MM.1S (cell line): ENCODE measurements around the gene CHURC1.

Source experiments
- EZH2 ChIP-seq: fragments of 300-600 bp; sonication (generic); optimal IDR thresholded peaks from 2 replicates; pipeline ENCODE3; 2017; ENCODE audit warnings: low read depth, mild to moderate bottlenecking, antibody characterized with exemption, low read length, mixed read lengths
- EZH2phosphoT487 ChIP-seq: fragments of 300-600 bp; sonication (generic); IDR thresholded peaks from 2 replicates; pipeline ENCODE4 v1.6.1; 2018; ENCODE audit warnings: antibody characterized with exemption, low read length
- TF ChIP-seq, protein P1 (sequence below): fragments of 300-600 bp; sonication (generic); IDR thresholded peaks from 2 replicates; pipeline ENCODE4 v1.5.1; 2016; ENCODE audit warnings: antibody characterized with exemption, low read length, mixed read lengths

DNA sequence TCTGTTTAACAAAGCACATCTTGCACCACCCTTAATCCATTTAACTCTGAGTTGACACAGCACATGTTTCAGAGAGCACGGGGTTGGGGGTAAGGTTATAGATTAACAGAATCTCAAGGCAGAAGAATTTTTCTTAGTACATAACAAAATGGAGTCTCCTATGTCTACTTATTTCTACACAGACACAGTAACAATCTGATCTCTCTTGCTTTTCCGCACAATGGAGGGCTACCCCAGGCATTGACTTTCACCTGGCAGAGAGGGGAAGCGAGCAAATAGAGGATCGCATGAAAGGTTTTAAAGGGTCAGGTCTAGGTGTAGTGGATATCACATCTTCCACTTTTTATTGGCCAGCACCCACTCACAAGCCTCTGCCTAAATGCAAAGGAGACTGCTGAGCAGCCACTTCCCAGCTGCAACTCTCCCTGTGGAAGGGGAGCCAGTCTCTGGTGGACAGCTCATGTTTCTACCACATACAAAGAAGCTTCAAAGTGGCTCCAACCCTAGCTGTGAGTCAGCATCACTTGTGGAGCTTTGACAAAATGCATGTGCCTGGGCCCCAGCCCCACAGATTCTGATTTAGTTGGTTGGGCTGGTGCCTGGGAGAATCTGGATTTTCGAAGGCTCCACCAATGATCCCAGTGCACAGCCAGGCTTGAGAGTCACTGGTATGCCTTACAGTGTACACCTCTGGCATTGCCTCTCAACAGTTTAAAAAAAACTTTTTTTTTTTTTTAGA, 65.2 kb downstream of the CHURC1 start:
- TF ChIP-seq, protein P1, sequence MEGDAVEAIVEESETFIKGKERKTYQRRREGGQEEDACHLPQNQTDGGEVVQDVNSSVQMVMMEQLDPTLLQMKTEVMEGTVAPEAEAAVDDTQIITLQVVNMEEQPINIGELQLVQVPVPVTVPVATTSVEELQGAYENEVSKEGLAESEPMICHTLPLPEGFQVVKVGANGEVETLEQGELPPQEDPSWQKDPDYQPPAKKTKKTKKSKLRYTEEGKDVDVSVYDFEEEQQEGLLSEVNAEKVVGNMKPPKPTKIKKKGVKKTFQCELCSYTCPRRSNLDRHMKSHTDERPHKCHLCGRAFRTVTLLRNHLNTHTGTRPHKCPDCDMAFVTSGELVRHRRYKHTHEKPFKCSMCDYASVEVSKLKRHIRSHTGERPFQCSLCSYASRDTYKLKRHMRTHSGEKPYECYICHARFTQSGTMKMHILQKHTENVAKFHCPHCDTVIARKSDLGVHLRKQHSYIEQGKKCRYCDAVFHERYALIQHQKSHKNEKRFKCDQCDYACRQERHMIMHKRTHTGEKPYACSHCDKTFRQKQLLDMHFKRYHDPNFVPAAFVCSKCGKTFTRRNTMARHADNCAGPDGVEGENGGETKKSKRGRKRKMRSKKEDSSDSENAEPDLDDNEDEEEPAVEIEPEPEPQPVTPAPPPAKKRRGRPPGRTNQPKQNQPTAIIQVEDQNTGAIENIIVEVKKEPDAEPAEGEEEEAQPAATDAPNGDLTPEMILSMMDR, result no peak
- TF ChIP-seq EZH2phosphoT487, result no peak
- no peak for TF ChIP-seq EZH2
